Hair follicular keratinocyte (primary cell): ENCODE data around the gene FOXRED1. TPM values are rescaled to one million over a fixed set of nuclear protein-coding genes. Genes with fewer than 3 reads are reported as not detected.

ENCODE experiments used
- total RNA-seq: library from RNA; depleted of rRNA; stranded (reverse); fragments of >200 nt; gene quantifications from 2 replicates; pipeline ENCODE4 v1.2.3, GENCODE V29; 2015

Gene FOXRED1
- total RNA-seq, result 22.0 and 40.8 TPM in 2 replicates

DNA sequence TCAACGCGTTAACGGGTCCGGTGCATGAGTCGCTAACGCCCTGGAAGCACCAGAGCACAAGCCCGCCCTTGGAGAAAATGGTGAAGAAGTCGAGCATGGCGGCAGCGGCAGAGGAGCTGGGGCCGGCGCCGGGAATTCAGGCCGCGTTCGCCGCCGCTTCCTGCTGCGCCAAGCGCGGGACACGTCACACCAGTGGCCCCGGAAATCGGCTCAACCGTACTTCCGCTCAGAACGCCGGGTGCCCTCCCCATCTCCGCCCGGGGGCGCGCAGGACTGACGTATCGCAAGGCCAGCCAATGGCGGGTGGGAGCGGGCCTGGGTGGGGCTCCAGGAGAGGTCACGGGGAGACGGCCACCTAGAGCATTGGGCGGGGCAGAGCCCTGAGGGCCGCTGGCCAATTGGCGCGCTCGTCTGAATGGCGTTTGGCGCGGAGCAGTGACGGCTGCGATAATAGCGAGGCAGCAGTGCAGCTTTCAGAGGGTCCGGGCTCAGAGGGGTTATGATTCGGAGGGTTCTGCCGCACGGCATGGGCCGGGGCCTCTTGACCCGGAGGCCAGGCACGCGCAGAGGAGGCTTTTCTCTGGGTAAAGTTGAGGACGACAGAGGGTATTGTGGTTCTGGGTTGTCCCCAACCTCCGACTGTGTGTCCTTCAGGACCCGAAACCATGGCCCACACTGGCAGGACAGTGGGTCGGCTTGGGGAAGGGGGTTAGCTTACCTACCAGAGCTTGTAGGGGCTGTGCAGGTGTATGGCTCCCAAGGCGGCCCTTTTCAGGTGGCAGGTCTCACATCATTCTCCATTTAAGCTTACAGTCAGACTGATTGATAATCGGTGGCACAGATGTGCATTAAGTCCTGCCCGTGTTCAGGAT, at the start of gene FOXRED1, which contains the start of gene SRPRA:
Gene FOXRED1, plus strand, starts transcription at position 447 of the 872 bp plus-strand sequence. Its CDS starts 53 bp downstream, at position 500.
Gene SRPRA, minus strand, starts transcription at position 188 of the 872 bp plus-strand sequence. Its CDS starts 91 bp downstream, at position 97.

GRCh38 chr11:126282736-126283591, 14.0 kb downstream of the FOXRED1 start, which contains the start of gene TIRAP:
TIRAP (plus strand) TSS chr11:126283093; CDS start chr11:126290895, 7,802 bp downstream.

GRCh38 chr11:126303623-126304456, 34.9 kb downstream of the FOXRED1 start, which contains the start of gene DCPS:
DCPS (plus strand) TSS chr11:126304060; CDS start chr11:126304081, 21 bp downstream.

Other genes with a start within 250 kb of the FOXRED1 start
- gene CDON, start 206.3 kb upstream of the FOXRED1 start, total RNA-seq, result 1.1 and 1.7 TPM in 2 replicates
- 16.6 and 18.4 TPM in 2 replicates for gene RPUSD4, start 57.5 kb upstream of the FOXRED1 start, total RNA-seq
- 17.5 and 18.1 TPM in 2 replicates for gene FAM118B, start 57.4 kb upstream of the FOXRED1 start, total RNA-seq
- gene SRPRA, start 259 bp upstream of the FOXRED1 start, total RNA-seq, result 82.9 and 105 TPM in 2 replicates
- 1.6 and 2.8 TPM in 2 replicates for gene TIRAP, start 13.9 kb downstream of the FOXRED1 start, total RNA-seq
- 22.7 and 33.0 TPM in 2 replicates for gene DCPS, start 34.9 kb downstream of the FOXRED1 start, total RNA-seq
- gene ST3GAL4, start 86.5 kb downstream of the FOXRED1 start, total RNA-seq, result 51.8 and 54.5 TPM in 2 replicates